HepG2 (cell line): ENCODE results near the gene IGIP. TPM values are rescaled to one million over a fixed set of nuclear protein-coding genes. Genes with fewer than 3 reads are reported as not detected.

Experiments
- ATAC-seq: fragments of 200-7000 bp; cut with Tn5 transposase; 3 replicates; pipeline ENCODE4 v1.9.1; 2020; ENCODE audit warnings: mild to moderate bottlenecking, moderate library complexity
- BruUV-seq: library from RNA; stranded (reverse); fragments of 400-500 nt; replicated peaks from 2 replicates; lab custom pipeline; 2021; lab: Mats Ljungman, UMichigan
- CTCF ChIA-PET: fragments of 300-600 bp; formaldehyde crosslinking; extraction: SDS; loops from one replicate; lab custom pipeline; 2021; ENCODE audit warnings: low total read pairs, inconsistent platforms, low intra/inter-chr PET ratio; lab: Yijun Ruan, JAX
- POLR2A ChIA-PET: fragments of 350-600 bp; sonication (Branson Sonifier 250); formaldehyde crosslinking; loops from one replicate; lab custom pipeline; 2020; ENCODE audit warnings: antibody characterized with exemption, inconsistent platforms; lab: Yijun Ruan, JAX
- DNase-seq: peaks from one replicate; pipeline ENCODE4 v3.0.0-alpha.2; 2015; ENCODE audit warnings: low spot score
- FAIRE-seq: peaks from 3 replicates; lab custom pipeline; 2011; peaks lifted over from hg19 to GRCh38; lab: Jason Lieb, UNC
- H2AFZ ChIP-seq: one replicate; pipeline ENCODE4 v1.6.1; 2011; ENCODE audit warnings: low read length, inconsistent platforms
- H3K27ac ChIP-seq: fragments of 300-600 bp; 3 replicates; pipeline ENCODE4 v1.8.0; 2011; ENCODE audit warnings: mixed run types, mild to moderate bottlenecking, mixed read lengths, low read length, inconsistent platforms; ENCODE audit not compliant: insufficient read depth; ENCODE audit errors: extremely low read length
- H3K27me3 ChIP-seq, 2 experiments: fragments of 200-600 bp in 1 of 2; 2 replicates in 1 of 2; 3 replicates in 1 of 2; pipeline versions ENCODE4 v1.6.0 to v1.8.0; 2011; ENCODE audit warnings: low read length in 2 of 2, mild to moderate bottlenecking in 2 of 2, moderate library complexity in 2 of 2, inconsistent platforms in 1 of 2; ENCODE audit not compliant: insufficient read depth in 2 of 2, control insufficient read depth in 1 of 2
- H3K36me3 ChIP-seq, 2 experiments: fragments of 200-600 bp in 1 of 2; replicated peaks in 1 of 2; 2 replicates in 1 of 2; 3 replicates in 1 of 2; pipeline versions ENCODE4 v1.5.1 to v1.8.0; 2011; ENCODE audit warnings: low read length in 2 of 2, inconsistent platforms in 1 of 2; ENCODE audit not compliant: insufficient read depth in 2 of 2, control insufficient read depth in 1 of 2
- H3K4me1 ChIP-seq: 2 replicates; pipeline ENCODE4 v1.5.1; 2012; ENCODE audit warnings: low read length, inconsistent platforms; ENCODE audit not compliant: insufficient read depth
- H3K4me2 ChIP-seq: 2 replicates; pipeline ENCODE4 v1.6.0; 2011; ENCODE audit warnings: low read depth, low read length, inconsistent platforms
- H3K4me3 ChIP-seq, 3 experiments: fragments of 200-600 bp in 1 of 3; sonication (generic), shearing (Covaris generic) in 1 of 3; replicated peaks in 1 of 3; 2 replicates each; pipeline ENCODE4 v1.5.1; 2011 to 2016; ENCODE audit warnings: low read length in 3 of 3, inconsistent platforms in 2 of 3, low read depth in 2 of 3, mild to moderate bottlenecking in 2 of 3, control low read depth in 1 of 3, mixed read lengths in 1 of 3; ENCODE audit not compliant: insufficient read depth in 1 of 3
- H3K79me2 ChIP-seq: one replicate; pipeline ENCODE4 v1.6.1; 2011; ENCODE audit warnings: low read length, inconsistent platforms; ENCODE audit not compliant: insufficient read depth
- H3K9ac ChIP-seq: 2 replicates; pipeline ENCODE4 v1.6.0; 2011; ENCODE audit warnings: mild to moderate bottlenecking, low read depth, low read length, inconsistent platforms; ENCODE audit not compliant: insufficient read depth
- H3K9me3 ChIP-seq: 2 replicates; pipeline ENCODE4 v1.5.1; 2012; ENCODE audit warnings: mild to moderate bottlenecking, low read length
- H4K20me1 ChIP-seq: 2 replicates; pipeline ENCODE4 v1.6.0; 2011; ENCODE audit warnings: inconsistent platforms, mild to moderate bottlenecking, low read length, moderate library complexity; ENCODE audit not compliant: insufficient read depth
- FOXC1 ChIP-seq: sonication (generic); formaldehyde crosslinking; IDR thresholded peaks from 2 replicates; pipeline ENCODE4 v1.8.0; 2022; ENCODE audit warnings: mild to moderate bottlenecking, missing genetic modification reagents, borderline replicate concordance
- GLMP ChIP-seq: sonication (generic); formaldehyde crosslinking; IDR thresholded peaks from 2 replicates; pipeline ENCODE4 v1.9.0; 2021; ENCODE audit warnings: missing genetic modification reagents, mild to moderate bottlenecking, borderline replicate concordance
- KDM2A ChIP-seq: sonication (generic); formaldehyde crosslinking; IDR thresholded peaks from 2 replicates; pipeline ENCODE4 v1.4.0; 2020; ENCODE audit warnings: low read depth, missing genetic modification reagents, borderline replicate concordance
- KLF16 ChIP-seq, 2 experiments: sonication (generic) in 1 of 2; formaldehyde crosslinking in 1 of 2; IDR thresholded peaks; 2 replicates each; pipeline versions ENCODE4 v1.6.1 to v1.8.0; 2016 to 2023; ENCODE audit warnings: missing genetic modification reagents in 2 of 2, missing compliant biosample characterization in 1 of 2
- RBFOX2 ChIP-seq: fragments of 200-400 bp; formaldehyde crosslinking; IDR thresholded peaks from 2 replicates; pipeline ENCODE4 v1.6.1; 2017; ENCODE audit warnings: low read depth, mild to moderate bottlenecking, low read length
- RNF2 ChIP-seq: fragments of 450-650 bp; conservative IDR thresholded peaks from 2 replicates; pipeline ENCODE4 v1.6.1; 2016; ENCODE audit warnings: low read depth
- ZBTB39 ChIP-seq: sonication (generic); formaldehyde crosslinking; IDR thresholded peaks from 2 replicates; pipeline ENCODE4 v1.5.0; 2020; ENCODE audit warnings: missing genetic modification reagents
- ZBTB4 ChIP-seq: sonication (generic); formaldehyde crosslinking; IDR thresholded peaks from 2 replicates; pipeline ENCODE4 v1.4.0; 2020; ENCODE audit warnings: missing genetic modification reagents, mild to moderate bottlenecking, borderline replicate concordance
- ZFP36L2 ChIP-seq: sonication (generic); formaldehyde crosslinking; IDR thresholded peaks from 2 replicates; pipeline ENCODE4 v1.4.0; 2020; ENCODE audit warnings: missing genetic modification reagents
- ZNF276 ChIP-seq: sonication (generic); formaldehyde crosslinking; IDR thresholded peaks from 2 replicates; pipeline ENCODE4 v1.4.0; 2020; ENCODE audit warnings: mild to moderate bottlenecking, low read depth, missing genetic modification reagents
- ZNF709 ChIP-seq: sonication (generic); formaldehyde crosslinking; IDR thresholded peaks from 2 replicates; pipeline ENCODE4 v1.5.0; 2020; ENCODE audit warnings: mild to moderate bottlenecking, missing genetic modification reagents
- ZNF879 ChIP-seq: sonication (generic); formaldehyde crosslinking; IDR thresholded peaks from 2 replicates; pipeline ENCODE4 v1.8.1; 2023; ENCODE audit warnings: missing genetic modification reagents
- WGBS: methylation state at CpG from one replicate; pipeline ENCODE4 v1.1.6; 2017; ENCODE audit warnings: low lambda C conversion rate; 5-methylcytosine and 5-hydroxymethylcytosine counted together
- in situ Hi-C: cut with HindIII; loops from 2 replicates; pipeline ENCODE4 v1.10.0; 2017; ENCODE audit warnings: low pct_unique_long_range_greater_than_20kb; ENCODE audit not compliant: extremely low pct_ligation_motif_present
- intact Hi-C: fragments of 100-400 bp; cut with micrococcal nuclease; formaldehyde crosslinking; loops from one replicate; pipeline ENCODE4 v1.10.0; 2022; ENCODE audit not compliant: unreplicated experiment
- polyA plus RNA-seq, 8 experiments: library from polyadenylated mRNA; depleted of rRNA in 3 of 8; stranded (reverse) in 7 of 8; unstranded in 1 of 8; fragments of >200 nt; fragmentation: Illumina TruSeq in 4 of 8; extraction: Trizol in 4 of 8; gene quantifications; 2 replicates each; pipeline versions ENCODE4 v1.2.1 to v1.2.3, GENCODE V29; 2011 to 2016; ENCODE audit warnings: low read depth in 4 of 8, missing spikeins in 1 of 8, mixed read lengths in 1 of 8; ENCODE audit not compliant: insufficient read depth in 1 of 8
- total RNA-seq, 5 experiments: library from RNA; depleted of rRNA; stranded (reverse); fragments of >200 nt; fragmentation: Illumina TruSeq; extraction: Trizol; gene quantifications; 2 replicates each; pipeline ENCODE4 v1.2.3, GENCODE V29; 2016; ENCODE audit warnings: low read depth in 1 of 5

The IGIP gene
- total and polyA plus RNA-seq, 2 of the 13 experiments (the other 11 are each of a cell fraction or from before 2014, with no cell fraction given) = 1.7 to 2.1 TPM

GRCh38 chr5:140118302-140118936, 7.3 kb upstream of the IGIP start (continued):
- TF ChIP-seq ZNF276 (CRISPR knock-in tag) (no peak), GLMP (CRISPR knock-in tag) (no peak), ZNF879 (no peak)

GRCh38 chr5:140126315-140127012, 727 bp downstream of the IGIP start:
- ChIA-PET CTCF (no interaction called here), POLR2A (no interaction called here)
- in situ Hi-C loops = no loop called here
- H3K79me2 ChIP-seq = peaks cover 15% of the 10 kb centered on the region
- no peaks in the 10 kb centered on the region for H4K20me1 ChIP-seq
- BruUV-seq = no TSS peak
- H2AFZ ChIP-seq = no peak overlapping the region
- WGBS = 93% methylated on average over 6 of the region's 6 CpGs
- ATAC-seq = no peak
- no peaks in the 10 kb centered on the region for H3K27me3 ChIP-seq
- no peak overlapping the region for H3K4me2 ChIP-seq
- no peak overlapping the region for H3K4me3 ChIP-seq
- no peaks in the 10 kb centered on the region for H3K36me3 ChIP-seq
- intact Hi-C loops = no loop called here
- DNase-seq = no peak
- no peak for FAIRE-seq
- no peak overlapping the region for H3K27ac ChIP-seq
- H3K4me1 ChIP-seq = no peaks in the 10 kb centered on the region
- H3K9me3 ChIP-seq = no peaks in the 10 kb centered on the region
- no peak overlapping the region for H3K9ac ChIP-seq
- no peak for TF ChIP-seq ZBTB4 (CRISPR knock-in tag)
- TF ChIP-seq RBFOX2 = no peak
- TF ChIP-seq FOXC1 = no peak
- no peak for TF ChIP-seq RNF2
- TF ChIP-seq ZBTB39 (CRISPR knock-in tag) = no peak
- no peak for TF ChIP-seq KDM2A
- TF ChIP-seq ZNF709 (CRISPR knock-in tag) = no peak
- no peak for TF ChIP-seq KLF16 (CRISPR knock-in tag; IDR thresholded peaks at IDR 0.05)
- TF ChIP-seq ZFP36L2 (CRISPR knock-in tag) = no peak
